Activated T-cell treated with anti-CD3 and anti-CD28 coated beads, Interleukin-2, amount 50 U/mL, for 1 hour (primary cell): ENCODE data around the gene ZNF862.
"Not testable (repeated sequence)": the region's sequence is repeated elsewhere in the genome, so short reads cannot be mapped to it uniquely, and the experiment has no call there.

ENCODE experiments used
- DNase-seq: peaks from one replicate; pipeline ENCODE4 v3.0.0-alpha.2; 2020

ZNF862 gene

DNA sequence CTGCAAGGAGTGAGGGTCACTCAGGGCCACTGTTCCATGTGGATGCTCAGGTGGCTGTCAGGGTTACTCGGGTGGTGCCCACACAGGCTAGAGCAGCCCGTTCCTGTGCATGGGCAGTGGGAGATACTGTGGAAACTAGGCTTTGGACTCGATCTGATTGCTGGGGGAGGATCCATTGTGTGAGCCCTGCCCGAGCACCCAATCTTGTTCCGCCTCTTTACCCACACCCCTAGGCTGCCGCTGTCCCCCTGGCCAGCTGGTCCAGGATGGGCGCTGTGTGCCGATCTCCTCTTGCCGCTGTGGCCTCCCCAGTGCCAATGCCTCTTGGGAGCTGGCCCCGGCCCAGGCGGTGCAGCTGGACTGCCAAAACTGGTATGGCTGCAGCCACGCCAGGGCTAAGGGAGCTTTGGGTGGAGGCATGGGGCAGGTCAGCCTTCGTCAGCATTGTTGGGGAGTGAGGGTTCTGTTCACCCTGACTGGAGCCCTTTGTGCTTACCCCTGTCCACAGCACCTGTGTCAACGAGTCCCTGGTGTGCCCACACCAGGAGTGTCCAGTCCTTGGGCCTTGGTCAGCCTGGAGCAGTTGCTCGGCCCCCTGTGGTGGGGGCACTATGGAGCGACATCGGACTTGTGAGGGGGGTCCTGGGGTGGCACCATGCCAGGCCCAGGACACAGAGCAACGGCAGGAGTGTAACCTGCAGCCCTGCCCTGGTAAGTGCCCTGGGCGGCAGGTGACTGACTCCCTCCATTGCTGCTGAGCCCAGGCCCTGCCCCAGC lies 12.4 kb upstream of the ZNF862 start:
- no peak for DNase-seq

DNA sequence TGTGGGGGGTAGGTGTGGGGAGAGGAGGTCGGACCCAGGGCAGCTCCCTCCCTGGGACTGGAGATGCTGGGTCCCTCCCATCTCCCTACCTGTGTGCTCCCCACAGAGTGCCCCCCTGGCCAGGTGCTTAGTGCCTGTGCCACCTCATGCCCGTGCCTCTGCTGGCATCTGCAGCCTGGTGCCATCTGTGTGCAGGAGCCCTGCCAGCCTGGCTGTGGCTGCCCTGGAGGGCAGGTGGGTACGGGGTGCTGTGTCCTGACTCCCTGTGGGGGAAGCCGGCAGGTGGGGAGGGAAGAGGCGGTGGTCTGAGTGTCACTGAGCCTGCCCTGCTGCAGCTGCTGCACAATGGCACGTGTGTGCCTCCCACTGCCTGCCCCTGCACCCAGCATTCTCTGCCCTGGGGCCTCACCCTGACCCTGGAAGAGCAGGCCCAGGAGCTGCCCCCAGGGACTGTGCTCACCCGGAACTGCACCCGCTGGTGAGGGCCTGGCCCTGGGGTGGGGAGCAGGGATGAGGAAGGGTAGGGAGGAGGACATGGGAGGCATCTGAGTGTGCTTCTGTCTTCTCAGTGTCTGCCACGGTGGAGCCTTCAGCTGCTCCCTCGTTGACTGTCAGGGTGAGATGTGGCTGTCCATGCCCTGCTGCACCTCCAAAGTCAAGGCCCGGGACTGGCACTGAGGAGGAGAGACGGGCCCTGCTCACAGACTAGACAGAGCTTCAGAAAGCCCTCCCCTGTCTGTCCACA lies 11.7 kb upstream of the ZNF862 start:
- DNase-seq, result no peak

DNA sequence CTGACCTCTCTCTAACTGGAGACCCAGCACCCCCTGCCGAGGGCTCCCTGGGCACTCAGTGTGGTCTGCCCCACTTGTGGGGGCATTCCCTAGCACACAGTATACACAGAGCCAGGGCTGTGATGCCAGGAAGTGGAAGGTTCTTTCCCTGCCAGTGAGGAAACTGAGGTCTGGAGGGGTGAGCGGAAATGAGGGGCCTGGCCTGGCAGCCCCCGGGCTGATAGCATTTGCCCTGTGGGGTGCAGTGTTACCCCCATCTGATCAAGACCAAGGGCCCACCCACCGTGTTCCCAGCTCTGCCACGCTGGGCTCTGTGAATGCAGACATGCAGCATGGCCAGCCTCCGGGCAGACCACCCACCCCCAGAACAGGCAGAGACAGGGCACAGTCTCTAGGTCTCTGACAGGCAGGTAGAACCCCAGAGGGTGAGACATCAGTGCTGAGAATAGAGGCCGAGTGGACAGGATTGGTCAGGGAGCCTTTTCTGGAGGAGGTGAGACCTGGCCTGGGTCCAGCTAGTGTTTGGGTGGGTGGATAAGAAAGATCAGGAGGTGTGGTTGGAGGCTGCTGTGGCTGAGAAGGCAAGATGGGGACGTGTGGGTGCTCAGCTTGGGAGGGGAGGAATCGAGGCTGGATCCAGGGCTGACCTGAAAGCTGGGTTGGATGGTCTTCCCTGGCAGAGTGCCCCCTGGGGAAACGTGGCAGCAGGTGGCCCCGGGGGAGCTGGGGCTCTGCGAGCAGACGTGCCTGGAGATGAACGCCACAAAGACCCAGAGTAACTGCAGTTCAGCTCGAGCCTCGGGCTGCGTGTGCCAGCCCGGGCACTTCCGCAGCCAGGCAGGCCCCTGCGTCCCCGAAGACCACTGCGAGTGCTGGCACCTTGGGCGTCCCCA lies 10.8 kb upstream of the ZNF862 start:
- no peak for DNase-seq

DNA sequence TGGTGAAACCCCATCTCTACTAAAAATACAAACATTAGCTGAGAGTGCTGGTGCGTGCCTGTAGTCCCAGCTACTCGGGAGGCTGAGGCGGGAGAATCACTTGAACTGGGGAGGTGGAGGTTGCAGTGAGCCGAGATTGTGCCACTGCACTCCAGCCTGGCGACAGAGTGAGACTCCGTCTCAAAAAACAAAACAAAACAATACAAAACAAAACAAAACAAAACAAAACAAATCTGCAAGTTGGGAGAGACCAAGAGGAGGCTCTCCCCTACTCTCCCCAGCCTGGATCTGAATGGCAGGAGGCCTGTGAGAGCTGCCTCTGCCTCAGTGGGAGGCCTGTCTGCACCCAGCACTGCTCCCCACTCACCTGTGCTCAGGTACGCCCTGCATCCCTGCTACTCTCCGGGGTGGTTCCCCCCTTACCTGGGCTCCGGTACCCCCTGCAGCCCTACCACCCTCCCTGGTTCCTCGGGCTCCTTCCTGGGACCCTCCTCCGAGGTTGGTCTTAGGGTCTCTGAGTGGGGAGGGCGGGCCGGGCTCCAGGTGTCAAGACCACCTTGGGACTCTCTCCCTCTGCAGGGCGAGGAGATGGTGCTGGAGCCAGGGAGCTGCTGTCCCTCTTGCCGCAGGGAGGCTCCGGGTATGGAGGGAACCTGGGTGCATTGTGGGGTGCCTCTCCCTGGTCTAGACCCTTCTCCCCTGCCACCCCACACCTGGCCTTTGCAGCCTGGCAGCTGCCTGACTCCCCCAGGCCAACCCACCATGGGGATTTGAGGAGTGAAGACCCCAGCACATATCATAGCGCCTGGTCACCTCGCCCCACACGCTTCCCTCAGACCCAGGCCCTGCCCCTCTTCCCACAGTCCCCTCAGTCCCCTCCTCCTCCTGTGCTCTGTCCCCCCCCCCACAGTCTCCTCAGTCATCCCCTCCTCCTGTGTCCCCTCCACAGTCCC lies 9.5 kb upstream of the ZNF862 start:
- no peak for DNase-seq

DNA sequence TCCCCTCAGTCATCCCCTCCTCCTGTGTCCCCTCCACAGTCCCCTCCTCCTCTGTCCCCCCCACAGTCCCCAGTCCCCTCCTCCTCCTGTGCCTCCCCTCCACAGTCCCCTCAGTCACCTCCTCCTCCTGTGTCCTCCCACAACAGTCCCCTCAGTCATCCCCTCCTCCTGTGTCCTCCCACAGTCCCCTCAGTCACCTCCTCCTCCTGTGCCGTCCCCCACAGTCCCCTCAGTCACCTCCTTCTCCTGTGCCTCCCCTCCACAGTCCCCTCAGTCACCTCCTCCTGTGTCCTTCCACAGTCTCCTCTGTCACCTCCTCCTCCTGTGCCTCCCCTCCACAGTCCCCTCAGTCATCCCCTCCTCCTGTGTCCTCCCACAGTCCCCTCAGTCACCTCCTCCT lies 7.6 kb upstream of the ZNF862 start:
- DNase-seq, result not testable (repeated sequence)

DNA sequence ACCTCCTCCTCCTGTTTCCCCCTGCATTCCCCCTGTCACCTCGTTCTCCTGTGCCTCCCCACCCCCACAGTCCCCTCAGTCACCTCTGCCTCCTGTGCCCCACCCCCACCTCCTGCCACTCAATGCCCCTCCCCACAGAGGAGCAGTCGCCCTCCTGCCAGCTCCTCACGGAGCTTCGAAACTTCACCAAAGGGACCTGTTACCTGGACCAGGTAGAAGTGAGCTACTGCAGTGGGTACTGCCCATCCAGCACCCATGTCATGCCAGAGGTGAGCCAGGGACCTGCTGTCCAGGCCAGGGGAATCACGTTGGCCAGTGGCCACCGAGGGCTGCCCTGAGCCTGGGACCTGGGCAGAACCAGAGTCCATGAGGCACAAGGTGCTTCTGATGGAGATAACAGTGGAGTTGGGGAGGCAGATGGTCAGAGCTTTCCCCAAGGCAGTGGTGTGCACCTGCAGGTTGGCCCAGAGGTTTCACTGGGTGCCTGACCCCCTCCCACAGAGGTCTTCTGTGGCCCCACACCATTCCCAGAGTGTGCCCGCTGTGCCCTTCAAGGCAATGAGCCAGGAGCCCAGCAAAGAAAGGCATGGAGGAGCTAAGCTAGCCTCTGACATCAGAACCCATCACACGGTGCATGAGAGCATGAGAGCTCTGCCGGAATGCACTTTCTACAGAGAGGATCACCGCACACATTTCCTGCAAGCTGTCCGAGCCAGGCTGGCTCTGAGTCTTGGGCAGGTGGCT lies 7.0 kb upstream of the ZNF862 start:
- no peak for DNase-seq

DNA sequence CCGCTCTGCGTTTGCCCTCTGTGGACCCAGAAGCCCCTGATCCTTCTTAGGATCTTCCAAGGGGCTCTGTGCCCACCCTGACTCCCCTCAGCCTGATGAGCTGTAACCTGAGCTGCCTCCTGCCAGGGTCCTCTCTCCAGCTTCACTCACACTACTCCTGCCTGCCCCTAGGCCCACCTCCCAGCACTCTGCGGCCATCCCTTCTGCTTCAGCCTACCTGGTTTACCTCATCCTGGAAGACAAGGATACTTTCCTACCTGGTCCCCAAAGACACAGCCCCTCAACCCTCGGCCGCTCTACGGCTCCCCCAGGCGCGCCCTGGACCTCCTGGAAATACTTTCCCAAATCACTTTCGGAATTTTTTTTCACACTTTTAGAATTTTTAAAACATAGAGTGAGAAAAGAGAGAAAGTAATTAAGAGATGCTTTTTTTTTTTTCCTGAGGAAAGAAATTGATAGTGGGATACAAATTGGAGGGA lies 6.4 kb upstream of the ZNF862 start:
- DNase-seq, result no peak

DNA sequence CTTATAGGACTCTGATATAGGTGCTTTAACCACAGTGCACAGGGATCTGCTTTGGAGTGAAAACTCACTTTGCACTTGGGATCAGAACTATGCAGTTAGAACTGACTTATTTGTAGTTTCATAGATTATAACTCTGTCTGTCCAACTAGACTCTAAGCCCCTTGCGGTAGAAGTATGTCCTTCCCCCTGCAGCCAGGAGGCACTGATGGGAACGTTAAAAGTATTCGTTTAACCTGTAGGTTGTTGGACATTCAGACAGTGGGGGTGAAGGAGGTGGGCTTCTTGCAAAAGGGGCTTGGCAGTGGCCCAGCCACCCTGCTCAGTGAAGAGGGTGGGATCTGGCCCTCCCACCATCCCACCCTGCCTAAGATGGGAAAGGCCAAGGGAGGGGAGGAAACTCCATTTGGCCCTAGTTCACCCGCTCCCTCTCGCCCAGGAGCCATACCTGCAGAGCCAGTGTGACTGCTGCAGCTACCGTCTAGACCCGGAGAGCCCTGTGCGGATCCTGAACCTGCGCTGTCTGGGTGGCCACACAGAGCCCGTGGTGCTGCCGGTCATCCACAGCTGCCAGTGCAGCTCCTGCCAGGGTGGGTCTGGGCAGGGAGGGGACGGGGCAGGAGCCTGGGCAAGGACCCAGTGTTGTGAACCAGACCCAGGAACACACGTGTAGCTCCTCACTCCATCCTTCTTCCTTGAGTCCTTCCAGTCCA lies 5.7 kb upstream of the ZNF862 start:
- no peak for DNase-seq

DNA sequence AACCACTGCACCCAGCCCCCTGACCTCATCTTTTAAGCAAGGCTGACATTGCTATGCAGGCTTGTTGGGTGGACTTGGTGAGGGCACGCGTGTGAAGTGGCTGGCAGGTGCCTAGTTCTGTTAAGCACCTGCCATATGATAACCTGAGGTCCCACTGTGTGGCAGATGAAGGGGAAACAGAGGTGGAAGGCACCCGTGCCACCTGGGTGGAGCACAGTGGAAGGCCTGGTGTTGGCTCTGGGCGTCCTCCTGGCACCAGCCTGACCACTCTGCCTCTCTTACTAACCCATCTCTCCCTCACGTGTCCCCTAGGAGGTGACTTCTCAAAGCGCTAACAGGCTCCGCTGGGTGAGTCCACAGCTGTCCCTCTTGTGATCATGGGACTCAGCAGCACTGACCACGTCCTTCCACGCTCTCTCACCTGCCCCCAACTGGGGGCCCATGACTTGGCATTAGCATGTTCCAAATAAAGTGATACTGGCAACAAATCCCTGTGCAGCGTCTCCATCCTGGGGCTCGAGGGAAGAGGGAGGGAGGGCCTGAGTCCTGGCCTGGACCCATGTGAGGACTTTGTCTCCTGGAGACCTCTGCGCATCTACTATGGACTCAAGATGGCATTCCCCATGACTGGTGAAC lies 4.6 kb upstream of the ZNF862 start:
- DNase-seq, result no peak

DNA sequence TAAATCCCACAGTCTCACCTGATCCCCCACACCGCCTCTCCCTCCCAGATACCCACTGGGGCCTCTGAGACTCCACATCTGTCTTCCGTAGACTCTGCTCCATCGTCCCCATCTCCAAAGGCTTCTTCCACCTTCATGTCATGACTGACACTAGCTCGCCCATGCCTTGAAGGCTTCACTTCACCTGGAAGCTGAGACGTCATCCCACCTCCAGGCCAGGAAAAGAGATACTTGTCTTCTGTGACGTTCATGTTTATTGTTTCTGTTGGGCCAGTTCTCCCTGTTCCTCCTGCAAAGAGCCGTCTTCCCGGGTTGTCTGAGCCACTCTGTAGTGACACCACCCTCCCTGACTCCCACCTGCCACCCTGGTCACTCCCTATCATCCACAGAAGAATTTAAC lies 3.6 kb upstream of the ZNF862 start:
- no peak for DNase-seq

DNA sequence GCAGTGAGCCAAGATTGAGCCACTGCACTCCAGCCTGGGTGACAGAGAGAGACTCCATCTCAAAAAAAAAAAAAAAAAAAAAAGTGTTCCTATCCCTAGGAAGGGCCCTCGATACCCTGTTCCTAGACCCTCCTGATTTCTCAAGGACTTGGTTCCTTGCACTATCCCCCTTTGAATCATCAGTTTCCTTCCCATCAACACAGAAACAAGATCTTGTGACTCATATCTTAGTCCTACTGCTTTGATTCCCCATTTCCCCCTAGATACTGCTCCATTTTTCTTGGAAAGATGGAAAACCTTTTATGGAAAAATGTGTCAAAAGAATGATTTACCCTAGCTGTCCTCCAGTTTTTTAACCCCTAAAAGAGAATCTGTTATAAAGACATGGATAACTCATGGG lies 1.7 kb upstream of the ZNF862 start:
- no peak for DNase-seq

DNA sequence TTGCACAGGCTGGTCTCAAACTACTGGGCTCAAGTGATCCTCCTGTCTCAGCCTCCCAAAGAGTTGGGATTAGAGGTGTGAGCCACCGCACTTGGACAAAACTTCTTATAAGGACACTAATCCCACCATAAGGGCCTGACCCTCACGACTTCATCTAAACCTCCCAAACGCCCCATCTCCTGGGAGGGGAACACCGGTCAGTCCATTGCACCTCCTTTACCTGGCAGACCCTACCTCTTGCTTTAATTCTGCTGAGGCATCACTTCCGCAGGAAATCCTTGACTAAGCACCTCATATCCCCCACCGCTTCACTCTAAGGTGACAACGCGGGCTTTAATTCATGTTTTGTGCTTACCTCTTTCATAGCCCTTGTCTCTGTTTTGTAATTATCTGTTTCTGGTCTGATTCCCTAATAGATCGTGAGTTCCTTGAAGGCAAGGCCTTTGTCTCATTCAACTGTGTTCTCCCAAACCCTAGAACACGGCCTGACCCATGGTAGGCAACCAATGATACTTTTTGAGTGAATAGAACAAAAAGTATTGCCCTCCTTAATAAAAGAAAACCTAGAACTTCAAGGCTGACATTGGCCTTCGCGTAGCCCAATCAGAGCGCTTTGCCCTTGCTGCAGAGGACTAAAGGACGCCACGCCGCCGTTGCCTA lies 481 bp upstream of the ZNF862 start:
- DNase-seq, result no peak

DNA sequence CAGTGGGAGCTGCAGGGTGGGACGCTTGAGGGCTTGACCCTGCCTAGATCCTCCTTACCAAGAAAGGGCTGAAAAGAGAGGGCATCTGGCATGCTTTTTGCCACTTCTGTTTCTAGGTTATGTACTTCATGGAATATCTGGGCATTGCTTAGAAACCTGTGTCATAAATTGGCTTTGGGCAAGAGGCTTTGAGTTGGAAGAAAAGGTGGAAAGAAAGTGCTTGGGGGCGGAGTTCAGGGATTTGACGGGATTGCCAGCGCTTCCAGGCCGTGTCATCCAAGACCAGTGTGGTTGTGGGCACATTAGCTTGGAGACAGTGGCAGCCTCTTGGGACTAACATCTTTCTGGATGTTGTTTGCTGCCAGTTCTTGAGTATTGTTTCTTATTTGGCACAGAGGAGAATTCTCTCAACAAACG lies 825 bp downstream of the ZNF862 start:
- no peak for DNase-seq

DNA sequence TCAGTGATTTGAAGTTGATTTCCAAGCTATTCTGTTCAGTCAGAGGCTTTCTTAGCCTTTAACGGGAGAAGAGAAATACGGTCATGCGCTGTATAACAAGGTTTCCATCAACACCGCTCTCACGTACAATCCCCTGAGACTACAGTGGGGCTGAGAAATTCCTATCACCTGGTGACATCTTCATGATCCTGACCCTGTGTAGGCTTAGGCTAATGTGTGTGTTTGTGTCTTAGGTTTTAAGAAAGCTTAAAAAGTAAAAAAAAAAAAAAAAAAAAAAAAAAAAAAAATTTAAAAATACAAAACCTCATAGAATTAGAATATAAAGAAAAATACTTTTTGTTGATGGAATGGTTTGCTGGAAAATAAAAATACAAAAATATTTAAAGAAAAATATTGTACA lies 1.8 kb downstream of the ZNF862 start:
- DNase-seq, result no peak

DNA sequence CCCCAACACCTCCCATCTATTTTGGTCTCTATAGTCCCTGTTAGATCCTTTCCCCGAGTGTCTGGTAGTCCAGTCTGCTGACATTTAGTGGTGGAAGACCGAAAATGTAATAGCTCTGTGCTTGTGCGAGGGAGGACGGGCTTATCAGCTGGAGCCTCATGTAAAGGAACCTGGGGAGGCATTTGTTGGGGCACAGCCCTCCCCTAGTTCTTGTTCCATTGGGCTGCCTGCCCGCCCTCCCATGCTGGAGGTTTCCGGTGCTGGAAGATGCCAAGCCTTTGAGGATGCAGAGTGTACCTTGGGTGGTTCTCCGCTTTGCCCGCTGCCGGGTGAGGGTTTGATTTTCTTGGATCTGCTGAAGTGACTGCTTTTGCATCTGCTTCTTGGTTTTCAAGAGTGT lies 5.4 kb downstream of the ZNF862 start:
- no peak for DNase-seq

DNA sequence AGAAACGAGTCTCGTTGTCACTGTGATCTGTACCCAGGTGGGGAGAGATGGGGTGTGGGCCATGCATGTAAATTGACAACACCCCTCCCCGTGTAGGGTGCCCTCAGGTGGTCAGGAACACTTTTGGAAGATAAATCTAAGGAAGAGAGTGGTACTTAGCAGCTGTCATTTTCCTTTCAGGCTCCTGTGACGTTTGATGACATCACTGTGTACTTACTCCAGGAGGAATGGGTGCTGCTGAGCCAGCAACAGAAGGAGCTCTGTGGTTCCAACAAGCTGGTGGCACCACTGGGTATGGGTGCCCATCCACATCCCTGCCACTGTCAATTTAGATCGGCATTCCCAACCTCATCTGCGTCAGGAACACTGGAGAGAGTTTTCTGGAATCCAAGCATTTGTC lies 6.3 kb downstream of the ZNF862 start:
- no peak for DNase-seq

DNA sequence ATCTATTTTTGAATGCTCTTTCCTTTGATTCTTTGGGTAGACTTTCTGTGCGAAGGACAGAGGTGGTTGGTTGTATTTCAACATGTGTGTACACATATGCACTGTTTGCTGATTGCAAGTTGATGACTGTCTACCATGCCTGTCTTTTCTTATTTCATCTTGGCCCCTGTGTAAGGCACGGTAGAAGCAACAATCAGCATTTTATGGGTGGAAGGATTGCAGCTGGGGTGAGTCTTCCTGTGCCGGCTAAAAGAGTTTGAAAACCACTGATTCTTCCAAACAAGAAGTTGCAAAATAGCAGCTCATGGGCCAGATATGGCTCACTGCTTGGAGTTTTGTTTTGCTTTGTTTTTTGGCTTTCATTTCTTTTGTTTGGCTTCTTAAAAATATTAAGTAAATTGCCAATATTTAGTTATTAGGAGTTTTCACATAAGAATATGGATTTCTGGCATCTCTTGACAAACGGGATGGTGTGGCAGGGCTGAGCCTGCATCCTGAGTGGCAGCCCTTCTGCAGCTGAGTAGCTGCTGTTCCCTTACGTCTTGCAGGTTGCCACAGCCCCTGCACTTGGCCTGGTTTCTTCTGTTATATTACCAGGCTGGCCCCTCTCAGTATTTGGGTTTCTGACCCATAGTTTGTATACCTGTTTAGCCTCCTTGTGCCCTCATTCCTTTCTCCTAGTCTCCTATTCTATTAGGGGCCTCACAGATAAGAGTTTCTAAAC lies 7.2 kb downstream of the ZNF862 start:
- no peak for DNase-seq

DNA sequence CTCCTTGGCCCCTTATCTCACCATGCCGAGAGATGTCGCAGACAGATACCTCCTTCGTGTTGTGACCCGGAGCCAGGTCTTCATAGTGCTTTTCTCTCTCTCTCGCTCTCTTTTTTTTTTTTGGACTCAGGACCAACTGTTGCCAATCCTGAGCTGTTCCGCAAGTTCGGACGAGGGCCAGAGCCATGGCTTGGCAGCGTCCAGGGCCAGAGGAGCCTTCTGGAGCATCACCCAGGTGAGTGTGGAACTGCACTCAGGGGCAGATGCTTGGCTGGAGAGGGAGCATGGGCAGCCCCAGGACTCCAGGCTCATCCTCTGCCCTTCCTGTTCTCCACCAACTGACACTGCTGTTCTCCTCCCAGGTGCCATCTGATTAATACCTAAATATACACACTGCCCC lies 7.8 kb downstream of the ZNF862 start:
- DNase-seq, result no peak

DNA sequence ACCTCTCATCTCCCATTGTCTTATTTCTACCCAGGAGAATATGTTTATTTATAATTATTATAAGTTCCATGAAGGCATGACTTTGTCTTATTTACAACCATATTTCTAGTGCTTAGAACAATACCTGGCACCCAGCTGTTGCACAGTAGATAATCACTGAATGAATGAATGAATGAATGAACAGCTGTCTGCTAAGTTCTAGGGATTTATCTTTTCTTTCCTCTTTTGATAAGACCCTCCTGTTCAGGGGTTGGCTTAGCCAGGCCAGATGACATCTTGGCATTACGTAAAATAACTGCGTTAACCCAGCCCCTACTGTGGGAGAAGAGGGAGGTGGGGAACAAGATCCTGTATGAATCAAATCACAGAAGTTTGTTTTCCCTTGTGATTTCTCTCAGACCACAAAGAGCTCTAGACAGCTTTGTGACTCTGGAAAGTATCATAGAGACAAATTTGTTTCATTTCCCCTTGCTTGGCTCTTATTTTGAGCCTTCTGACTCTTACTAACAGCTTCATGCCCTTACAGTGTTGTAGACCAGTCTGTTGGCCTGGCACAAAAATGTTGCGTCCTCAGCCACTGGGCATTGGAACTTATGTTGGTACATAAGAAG lies 8.4 kb downstream of the ZNF862 start:
- DNase-seq, result no peak
